HCT116 (cell line): ENCODE data around the gene TIMM50. TPM values are rescaled to one million over a fixed set of nuclear protein-coding genes. Genes with fewer than 3 reads are reported as not detected.

Source experiments
- ATAC-seq: fragments of 200-7000 bp; cut with Tn5 transposase; 2 replicates; pipeline ENCODE4 v1.9.1; 2020; ENCODE audit warnings: mild to moderate bottlenecking, moderate library complexity
- BruUV-seq: library from RNA; stranded (reverse); fragments of 400-500 nt; replicated peaks from 2 replicates; lab custom pipeline; 2021; lab: Mats Ljungman, UMichigan
- CTCF ChIA-PET: fragments of 300-600 bp; sonication (Branson Sonifier 250); formaldehyde crosslinking; loops from one replicate; lab custom pipeline; 2021; ENCODE audit warnings: antibody characterized with exemption; lab: Charles Lee
- POLR2A ChIA-PET: fragments of 300-600, 350-600 bp; sonication (Branson Sonifier 250); formaldehyde crosslinking; loops from one replicate; lab custom pipeline; 2021; ENCODE audit warnings: antibody characterized with exemption; lab: Charles Lee
- RAD21 ChIA-PET, 2 experiments: fragments of 300-600 bp; sonication (Branson Sonifier 250); formaldehyde crosslinking; loops; one replicate each; lab custom pipeline; 2023; ENCODE audit warnings: low total read pairs in 2 of 2; ENCODE audit not compliant: uncharacterized antibody in 2 of 2, unreplicated experiment in 2 of 2, low non-redundant PET in 1 of 2; lab: Charles Lee
- DNase-seq: peaks from one replicate; pipeline ENCODE4 v3.0.0-alpha.2; 2010; ENCODE audit warnings: low read depth, low spot score
- H2AFZ ChIP-seq: fragments of 200-600 bp; shearing (Covaris generic), sonication (generic); 2 replicates; pipeline ENCODE4 v1.6.1; 2017; ENCODE audit warnings: low read depth, mixed run types, mixed read lengths, antibody characterized with exemption, low read length; ENCODE audit not compliant: poor library complexity, severe bottlenecking
- H3K27ac ChIP-seq: 2 replicates; pipeline ENCODE4 v1.5.1; 2012; ENCODE audit warnings: low read depth, low read length
- H3K27me3 ChIP-seq: fragments of 200-600 bp; sonication (generic); 2 replicates; pipeline ENCODE4 v1.6.1; 2016; ENCODE audit warnings: mixed run types, low read length, mixed read lengths; ENCODE audit not compliant: insufficient read depth
- H3K36me3 ChIP-seq, 2 experiments: fragments of 200-500 bp in 1 of 2; fragments of 200-600 bp in 1 of 2; sonication (Bioruptor generic) in 1 of 2; sonication (generic) in 1 of 2; 2 replicates each; pipeline versions ENCODE4 v1.5.1 to v1.6.1; 2014 to 2016; ENCODE audit warnings: low read length in 2 of 2, inconsistent platforms in 1 of 2, mixed read lengths in 1 of 2, mixed run types in 1 of 2; ENCODE audit not compliant: insufficient read depth in 2 of 2, control insufficient read depth in 1 of 2
- H3K4me1 ChIP-seq, 2 experiments: fragments of 200-600 bp in 1 of 2; sonication (generic) in 1 of 2; 2 replicates each; pipeline versions ENCODE4 v1.5.1 to v1.6.1; 2012 to 2017; ENCODE audit warnings: low read length in 2 of 2, inconsistent platforms in 1 of 2, mild to moderate bottlenecking in 1 of 2, mixed read lengths in 1 of 2, mixed run types in 1 of 2, moderate library complexity in 1 of 2; ENCODE audit not compliant: insufficient read depth in 2 of 2, control insufficient read depth in 1 of 2
- H3K4me2 ChIP-seq: fragments of 200-600 bp; sonication (generic); 2 replicates; pipeline ENCODE4 v1.6.1; 2017; ENCODE audit warnings: mixed run types, low read length, mixed read lengths
- H3K4me3 ChIP-seq, 2 experiments: fragments of 200-600 bp in 1 of 2; sonication (generic) in 1 of 2; replicated peaks in 1 of 2; 2 replicates each; pipeline ENCODE4 v1.5.1; 2011 to 2016; ENCODE audit warnings: low read length in 2 of 2, control low read depth in 1 of 2, low read depth in 1 of 2, mild to moderate bottlenecking in 1 of 2, mixed read lengths in 1 of 2, mixed run types in 1 of 2
- H3K79me2 ChIP-seq: fragments of 200-600 bp; sonication (generic); 2 replicates; pipeline ENCODE4 v1.6.1; 2017; ENCODE audit warnings: mild to moderate bottlenecking, mixed run types, low read length, moderate library complexity, mixed read lengths; ENCODE audit not compliant: insufficient read depth
- H3K9ac ChIP-seq: fragments of 200-600 bp; sonication (generic); 2 replicates; pipeline ENCODE4 v1.6.1; 2016; ENCODE audit warnings: low read length, mixed read lengths
- H3K9me2 ChIP-seq: fragments of 200-600 bp; sonication (generic), shearing (Covaris generic); 2 replicates; pipeline ENCODE4 v1.6.1; 2017; ENCODE audit warnings: mixed run types, mild to moderate bottlenecking, moderate library complexity; ENCODE audit not compliant: insufficient read depth
- H3K9me3 ChIP-seq, 2 experiments: fragments of 200-500 bp in 1 of 2; fragments of 200-600 bp in 1 of 2; sonication (Bioruptor generic) in 1 of 2; sonication (generic) in 1 of 2; 2 replicates each; pipeline ENCODE4 v1.6.1; 2014 to 2017; ENCODE audit warnings: low read length in 2 of 2, mixed read lengths in 2 of 2, inconsistent platforms in 1 of 2, low read depth in 1 of 2, mild to moderate bottlenecking in 1 of 2, mixed run types in 1 of 2, moderate library complexity in 1 of 2; ENCODE audit not compliant: control insufficient read depth in 1 of 2, insufficient read depth in 1 of 2
- H4K20me1 ChIP-seq: fragments of 200-600 bp; sonication (generic), shearing (Covaris generic); 2 replicates; pipeline ENCODE4 v1.6.1; 2017; ENCODE audit warnings: mixed run types, mild to moderate bottlenecking, moderate library complexity; ENCODE audit not compliant: insufficient read depth
- CBX3 ChIP-seq: IDR thresholded peaks from 2 replicates; pipeline ENCODE4 v1.6.1; 2012; ENCODE audit warnings: low read depth
- ELF1 ChIP-seq: IDR thresholded peaks from 2 replicates; pipeline ENCODE4 v1.6.1; 2012; ENCODE audit warnings: low read depth, borderline replicate concordance
- JUND ChIP-seq: IDR thresholded peaks from 2 replicates; pipeline ENCODE4 v1.6.1; 2012
- intact Hi-C: fragments of 100-400 bp; cut with micrococcal nuclease; formaldehyde crosslinking; loops from 2 replicates; pipeline ENCODE4 v1.10.0; 2022
- total RNA-seq: library from RNA; stranded (reverse); gene quantifications from one replicate; pipeline ENCODE4 v1.2.1, GENCODE V29; 2021; ENCODE audit not compliant: unreplicated experiment
- TF ChIP-seq, protein P1 (sequence below), 3 experiments: fragments of 200-600 bp in 1 of 3; sonication (generic) in 1 of 3; IDR thresholded peaks in 2 of 3; conservative IDR thresholded peaks in 1 of 3; 2 replicates each; pipeline ENCODE4 v1.5.1; 2012 to 2017; ENCODE audit warnings: low read depth in 2 of 3, low read length in 2 of 3, antibody characterized with exemption in 1 of 3, borderline replicate concordance in 1 of 3, control low read depth in 1 of 3, mild to moderate bottlenecking in 1 of 3, mixed read lengths in 1 of 3, mixed run types in 1 of 3, moderate library complexity in 1 of 3; ENCODE audit not compliant: insufficient read depth in 1 of 3
- TF ChIP-seq, protein P2 (sequence below): IDR thresholded peaks from 2 replicates; pipeline ENCODE4 v1.6.1; 2011; ENCODE audit warnings: mild to moderate bottlenecking, low read length, moderate library complexity; ENCODE audit not compliant: insufficient replicate concordance; ENCODE audit errors: extremely low read depth
- TF ChIP-seq, protein P3 (sequence below): IDR thresholded peaks from 2 replicates; pipeline ENCODE4 v1.6.1; 2012
- TF ChIP-seq, protein P4 (sequence below): IDR thresholded peaks from 2 replicates; pipeline ENCODE4 v1.6.1; 2012

TIMM50 gene
- total RNA-seq, 1 experiment from 2014 or later = 111 TPM

DNA sequence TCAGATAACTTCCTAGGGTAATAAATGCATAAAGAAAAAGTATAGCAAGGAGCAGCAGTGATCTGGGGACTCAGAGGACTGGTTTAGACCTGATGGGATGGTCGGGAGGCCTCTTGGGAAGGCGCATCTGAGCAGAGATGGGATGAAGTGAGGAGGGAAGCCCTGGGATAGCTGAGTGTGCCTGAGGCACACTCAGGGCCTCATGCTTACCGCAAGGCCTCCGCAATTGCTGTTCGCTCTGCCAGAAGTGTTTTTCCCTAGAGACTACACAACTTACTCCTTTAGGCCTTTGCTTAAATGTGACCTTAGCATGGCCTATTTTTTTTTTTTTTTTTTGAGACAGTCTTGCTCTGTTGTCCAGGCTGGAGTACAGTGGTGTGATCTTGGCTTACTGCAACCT is 14.0 kb downstream of the TIMM50 start:
- Histone ChIP-seq H2AFZ (no peak overlapping the region), H3K4me1 (peaks cover 0 to 7% of the 10 kb centered on the region in 2 experiments; a peak in 2 of 4 replicates), H3K36me3 (peaks cover 6 to 8% of the 10 kb centered on the region in 2 experiments), H4K20me1 (no peaks in the 10 kb centered on the region), H3K9me3 (no peaks in the 10 kb centered on the region), H3K27ac (no peak overlapping the region), H3K9me2 (no peaks in the 10 kb centered on the region), H3K27me3 (no peaks in the 10 kb centered on the region), H3K4me3 (no peak overlapping the region), H3K9ac (no peak overlapping the region), H3K4me2 (no peak overlapping the region), H3K79me2 (no peaks in the 10 kb centered on the region)
- ChIA-PET POLR2A (no interaction called here), RAD21 (no interaction called here), CTCF (no interaction called here)
- no peak for ATAC-seq
- intact Hi-C loops = no loop called here
- DNase-seq = no peak
- TF ChIP-seq, protein P1, sequence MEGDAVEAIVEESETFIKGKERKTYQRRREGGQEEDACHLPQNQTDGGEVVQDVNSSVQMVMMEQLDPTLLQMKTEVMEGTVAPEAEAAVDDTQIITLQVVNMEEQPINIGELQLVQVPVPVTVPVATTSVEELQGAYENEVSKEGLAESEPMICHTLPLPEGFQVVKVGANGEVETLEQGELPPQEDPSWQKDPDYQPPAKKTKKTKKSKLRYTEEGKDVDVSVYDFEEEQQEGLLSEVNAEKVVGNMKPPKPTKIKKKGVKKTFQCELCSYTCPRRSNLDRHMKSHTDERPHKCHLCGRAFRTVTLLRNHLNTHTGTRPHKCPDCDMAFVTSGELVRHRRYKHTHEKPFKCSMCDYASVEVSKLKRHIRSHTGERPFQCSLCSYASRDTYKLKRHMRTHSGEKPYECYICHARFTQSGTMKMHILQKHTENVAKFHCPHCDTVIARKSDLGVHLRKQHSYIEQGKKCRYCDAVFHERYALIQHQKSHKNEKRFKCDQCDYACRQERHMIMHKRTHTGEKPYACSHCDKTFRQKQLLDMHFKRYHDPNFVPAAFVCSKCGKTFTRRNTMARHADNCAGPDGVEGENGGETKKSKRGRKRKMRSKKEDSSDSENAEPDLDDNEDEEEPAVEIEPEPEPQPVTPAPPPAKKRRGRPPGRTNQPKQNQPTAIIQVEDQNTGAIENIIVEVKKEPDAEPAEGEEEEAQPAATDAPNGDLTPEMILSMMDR (IDR thresholded peaks at IDR 0.05 in 2 of 3, conservative IDR thresholded peaks at IDR 0.05 in 1 of 3; ENCODE audit: borderline replicate concordance in 1 of 3, insufficient read depth in 1 of 3, low read depth in 2 of 3, low read length in 2 of 3) = no peak
- no peak for TF ChIP-seq JUND
- TF ChIP-seq, protein P2, sequence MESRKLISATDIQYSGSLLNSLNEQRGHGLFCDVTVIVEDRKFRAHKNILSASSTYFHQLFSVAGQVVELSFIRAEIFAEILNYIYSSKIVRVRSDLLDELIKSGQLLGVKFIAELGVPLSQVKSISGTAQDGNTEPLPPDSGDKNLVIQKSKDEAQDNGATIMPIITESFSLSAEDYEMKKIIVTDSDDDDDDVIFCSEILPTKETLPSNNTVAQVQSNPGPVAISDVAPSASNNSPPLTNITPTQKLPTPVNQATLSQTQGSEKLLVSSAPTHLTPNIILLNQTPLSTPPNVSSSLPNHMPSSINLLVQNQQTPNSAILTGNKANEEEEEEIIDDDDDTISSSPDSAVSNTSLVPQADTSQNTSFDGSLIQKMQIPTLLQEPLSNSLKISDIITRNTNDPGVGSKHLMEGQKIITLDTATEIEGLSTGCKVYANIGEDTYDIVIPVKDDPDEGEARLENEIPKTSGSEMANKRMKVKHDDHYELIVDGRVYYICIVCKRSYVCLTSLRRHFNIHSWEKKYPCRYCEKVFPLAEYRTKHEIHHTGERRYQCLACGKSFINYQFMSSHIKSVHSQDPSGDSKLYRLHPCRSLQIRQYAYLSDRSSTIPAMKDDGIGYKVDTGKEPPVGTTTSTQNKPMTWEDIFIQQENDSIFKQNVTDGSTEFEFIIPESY = no peak
- TF ChIP-seq ELF1 = no peak
- no peak for TF ChIP-seq CBX3
- TF ChIP-seq, protein P3, sequence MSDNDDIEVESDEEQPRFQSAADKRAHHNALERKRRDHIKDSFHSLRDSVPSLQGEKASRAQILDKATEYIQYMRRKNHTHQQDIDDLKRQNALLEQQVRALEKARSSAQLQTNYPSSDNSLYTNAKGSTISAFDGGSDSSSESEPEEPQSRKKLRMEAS = no peak
- TF ChIP-seq, protein P4, sequence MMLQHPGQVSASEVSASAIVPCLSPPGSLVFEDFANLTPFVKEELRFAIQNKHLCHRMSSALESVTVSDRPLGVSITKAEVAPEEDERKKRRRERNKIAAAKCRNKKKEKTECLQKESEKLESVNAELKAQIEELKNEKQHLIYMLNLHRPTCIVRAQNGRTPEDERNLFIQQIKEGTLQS = no peak
- no TSS peak for BruUV-seq
